ENCODE results near the gene STX8. TPM values are rescaled to one million over a fixed set of nuclear protein-coding genes. Genes with fewer than 3 reads are reported as not detected.

Gene STX8
- total and polyA plus RNA-seq, 4 donors: 14.7 to 39.5 (median 28.7) TPM

- H3K4me3 ChIP-seq (ENCODE audit: low read depth in 1 of 3, low read length in 3 of 3): no peak overlapping the region
- TF ChIP-seq EGR1 (IDR thresholded peaks at IDR 0.05; ENCODE audit: low read depth in 2 of 2) (no peak), ATF3 (IDR thresholded peaks at IDR 0.05) (no peak), FOXA1 (IDR thresholded peaks at IDR 0.05) (no peak), TAF1 (conservative IDR thresholded peaks at IDR 0.05) (no peak), SP1 (IDR thresholded peaks at IDR 0.05) (no peak), GABPA (IDR thresholded peaks at IDR 0.05 in 1 of 2, conservative IDR thresholded peaks at IDR 0.05 in 1 of 2) (no peak), ZBTB33 (IDR thresholded peaks at IDR 0.05) (no peak), FOXA2 (IDR thresholded peaks at IDR 0.05) (no peak), HNF4G (IDR thresholded peaks at IDR 0.05) (no peak), JUND (IDR thresholded peaks at IDR 0.05) (no peak), RXRA (IDR thresholded peaks at IDR 0.05) (no peak), RAD21 (IDR thresholded peaks at IDR 0.05) (no peak), NR2F2 (IDR thresholded peaks at IDR 0.05) (no peak), CTCF (IDR thresholded peaks at IDR 0.05; ENCODE audit: low read depth, low read length, missing input control) (no peak), MAX (IDR thresholded peaks at IDR 0.05) (no peak), REST (IDR thresholded peaks at IDR 0.05) (no peak), YY1 (IDR thresholded peaks at IDR 0.05) (no peak), HNF4A (conservative IDR thresholded peaks at IDR 0.05) (no peak)
- no peaks in the 10 kb centered on the region for H3K27me3 ChIP-seq (ENCODE audit: control insufficient read depth in 4 of 4, insufficient read depth in 4 of 4, low read length in 3 of 4)
- WGBS: 87% methylated on average over 9 of the region's 9 CpGs
- DNase-seq (ENCODE audit: low spot score): no peak
- H3K9ac ChIP-seq (ENCODE audit: low read depth in 1 of 2, low read length in 2 of 2): no peak overlapping the region
- H3K9me3 ChIP-seq (ENCODE audit: control insufficient read depth in 4 of 4, low read length in 3 of 4): no peaks in the 10 kb centered on the region
- no peak overlapping the region for H3K27ac ChIP-seq (ENCODE audit: low read depth in 1 of 2, low read length in 2 of 2)
- no peaks in the 10 kb centered on the region for H3K4me1 ChIP-seq (ENCODE audit: control insufficient read depth in 4 of 4, insufficient read depth in 4 of 4, low read length in 3 of 4)
- H3K36me3 ChIP-seq (ENCODE audit: control insufficient read depth in 4 of 4, insufficient read depth in 3 of 4, low read depth in 1 of 4, low read length in 3 of 4): no peaks in the 10 kb centered on the region
Observed at GRCh38 chr17:9410301-9410700, 165.3 kb downstream of the STX8 start.

All from liver (tissue), 9 donors.